ENCODE data around the gene FAM131A. TPM values are rescaled to one million over a fixed set of nuclear protein-coding genes. Genes with fewer than 3 reads are reported as not detected.

FAM131A gene
- total RNA-seq (2022; extraction: Qiagen RNA extraction), result 7.0 to 12.5 TPM (median 10.7 TPM) in 5 replicates

GRCh38 chr3:184337399-184337714 lies at the start of gene FAM131A:
Gene FAM131A (plus strand): TSS chr3:184337600. CDS start chr3:184337631, 31 bp downstream.

GRCh38 chr3:184298759-184299487 lies 38.5 kb upstream of the FAM131A start, which contains the start of gene PSMD2:
Gene PSMD2 (plus strand): TSS chr3:184299241. CDS start chr3:184299267, 26 bp downstream.

GRCh38 chr3:184314363-184314699 lies 23.1 kb upstream of the FAM131A start, which contains the start of gene EIF4G1:
Gene EIF4G1 (plus strand): TSS chr3:184314606. CDS start chr3:184315797, 1,191 bp downstream.

GRCh38 chr3:184361532-184361931 lies 24.1 kb downstream of the FAM131A start, which contains the start of the genes CLCN2 and POLR2H:
Gene CLCN2 (minus strand): TSS chr3:184361605. CDS start chr3:184361479, 126 bp downstream.
Gene POLR2H (plus strand): TSS chr3:184361710. CDS start chr3:184363493, 1,783 bp downstream.

GRCh38 chr3:184377882-184378445 lies 40.6 kb downstream of the FAM131A start, which contains the start of gene THPO:
Gene THPO (minus strand): TSS chr3:184378207. CDS start chr3:184376259, 1,948 bp downstream.

GRCh38 chr3:184379358-184380184 lies 42.2 kb downstream of the FAM131A start, which contains the start of gene CHRD:
Gene CHRD (plus strand): TSS chr3:184380054. CDS start chr3:184380319, 265 bp downstream.

Other genes with a start within 250 kb of the FAM131A start
- gene HTR3E, start 240.5 kb upstream of the FAM131A start, total RNA-seq (2022; extraction: Qiagen RNA extraction), result not detected in 5 replicates
- 29.6 to 30.9 TPM (median 30.0 TPM) in 5 replicates for gene EIF2B5, start 202.2 kb upstream of the FAM131A start, total RNA-seq (2022; extraction: Qiagen RNA extraction)
- gene DVL3, start 182.2 kb upstream of the FAM131A start, total RNA-seq (2022; extraction: Qiagen RNA extraction), result 17.8 to 28.6 TPM (median 27.7 TPM) in 5 replicates
- 307 to 325 TPM (median 321 TPM) in 5 replicates for gene AP2M1, start 162.7 kb upstream of the FAM131A start, total RNA-seq (2022; extraction: Qiagen RNA extraction)
- gene ABCF3, start 151.4 kb upstream of the FAM131A start, total RNA-seq (2022; extraction: Qiagen RNA extraction), result 30.4 to 38.0 TPM (median 36.0 TPM) in 5 replicates
- gene VWA5B2, start 108.0 kb upstream of the FAM131A start, total RNA-seq (2022; extraction: Qiagen RNA extraction), result 0.40 to 0.73 TPM (median 0.55 TPM) in 5 replicates
- 59.2 to 88.0 TPM (median 77.6 TPM) in 5 replicates for gene ALG3, start 88.6 kb upstream of the FAM131A start, total RNA-seq (2022; extraction: Qiagen RNA extraction)
- gene EEF1AKMT4, start 87.9 kb upstream of the FAM131A start, total RNA-seq (2022; extraction: Qiagen RNA extraction), result 9.9 to 14.1 TPM (median 12.6 TPM) in 5 replicates
- 0.87 to 1.4 TPM (median 1.3 TPM) in 5 replicates for gene CAMK2N2, start 76.0 kb upstream of the FAM131A start, total RNA-seq (2022; extraction: Qiagen RNA extraction)
- gene ECE2, start 61.6 kb upstream of the FAM131A start, total RNA-seq (2022; extraction: Qiagen RNA extraction), result not detected in 5 replicates
- gene PSMD2, start 38.4 kb upstream of the FAM131A start, total RNA-seq (2022; extraction: Qiagen RNA extraction), result 303 to 385 TPM (median 316 TPM) in 5 replicates
- 247 to 263 TPM (median 260 TPM) in 5 replicates for gene EIF4G1, start 23.0 kb upstream of the FAM131A start, total RNA-seq (2022; extraction: Qiagen RNA extraction)
- gene CLCN2, start 24.0 kb downstream of the FAM131A start, total RNA-seq (2022; extraction: Qiagen RNA extraction), result 4.2 to 6.1 TPM (median 5.8 TPM) in 5 replicates
- 69.1 to 84.0 TPM (median 75.7 TPM) in 5 replicates for gene POLR2H, start 24.1 kb downstream of the FAM131A start, total RNA-seq (2022; extraction: Qiagen RNA extraction)
- gene THPO, start 40.6 kb downstream of the FAM131A start, total RNA-seq (2022; extraction: Qiagen RNA extraction), result 0.06 to 0.07 TPM in 2 of 5 replicates, not detected in the others
- gene CHRD, start 42.5 kb downstream of the FAM131A start, total RNA-seq (2022; extraction: Qiagen RNA extraction), result 0.13 to 0.48 TPM (median 0.16 TPM) in 5 replicates
- 0.29 to 0.50 TPM (median 0.30 TPM) in 5 replicates for gene EPHB3, start 224.2 kb downstream of the FAM131A start, total RNA-seq (2022; extraction: Qiagen RNA extraction)